Activated T-cell treated with anti-CD3 and anti-CD28 coated beads for 24 hours (primary cell): ENCODE data around the gene ZFR2.

Experiments used
- DNase-seq: peaks from one replicate; pipeline ENCODE4 v3.0.0-alpha.2; 2020; ENCODE audit warnings: low read depth

Gene ZFR2

DNA sequence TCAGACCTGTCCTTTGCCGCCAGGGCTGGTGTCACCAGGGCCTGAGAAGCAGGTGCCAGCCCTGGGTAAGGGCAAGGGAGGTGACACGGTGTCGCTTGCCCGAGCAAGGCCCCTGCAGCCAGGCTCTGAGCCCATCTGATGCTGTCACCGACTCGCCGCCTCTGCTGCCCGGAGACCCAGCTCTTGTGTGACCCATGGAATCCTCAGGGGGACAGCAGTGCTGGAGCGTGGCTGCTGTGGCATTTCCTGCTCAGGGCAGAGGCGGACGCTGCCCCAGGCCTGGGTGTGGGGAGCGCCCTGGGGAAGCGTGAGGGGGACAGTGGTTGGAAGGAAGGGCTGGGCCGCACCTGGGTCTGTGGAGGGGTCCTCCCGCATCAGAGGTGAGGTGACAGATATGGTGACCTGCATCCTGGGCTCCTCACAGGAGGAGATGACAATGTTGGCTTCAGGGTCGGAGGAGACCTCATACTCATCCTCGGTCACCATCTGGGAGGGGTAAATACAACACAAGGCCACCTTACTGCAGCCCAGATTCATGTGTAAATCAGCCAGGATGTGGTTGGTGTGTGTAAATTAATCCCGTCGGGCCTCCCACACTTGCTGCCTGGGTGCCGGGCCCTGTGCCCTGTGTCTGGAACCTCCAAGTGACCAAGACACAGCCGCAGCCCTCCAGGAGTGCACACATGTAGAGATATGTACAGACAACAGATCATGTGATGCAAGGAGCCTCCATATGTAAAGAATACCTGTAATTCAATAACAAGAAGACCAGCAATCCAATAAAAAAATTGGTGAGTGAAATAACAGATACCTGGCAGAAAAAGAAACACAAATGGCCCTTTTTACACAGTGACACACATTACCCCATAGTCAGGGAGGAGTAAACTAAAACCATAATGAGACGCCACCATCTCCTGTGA is 55.1 kb downstream of the ZFR2 start:
- DNase-seq: no peak

DNA sequence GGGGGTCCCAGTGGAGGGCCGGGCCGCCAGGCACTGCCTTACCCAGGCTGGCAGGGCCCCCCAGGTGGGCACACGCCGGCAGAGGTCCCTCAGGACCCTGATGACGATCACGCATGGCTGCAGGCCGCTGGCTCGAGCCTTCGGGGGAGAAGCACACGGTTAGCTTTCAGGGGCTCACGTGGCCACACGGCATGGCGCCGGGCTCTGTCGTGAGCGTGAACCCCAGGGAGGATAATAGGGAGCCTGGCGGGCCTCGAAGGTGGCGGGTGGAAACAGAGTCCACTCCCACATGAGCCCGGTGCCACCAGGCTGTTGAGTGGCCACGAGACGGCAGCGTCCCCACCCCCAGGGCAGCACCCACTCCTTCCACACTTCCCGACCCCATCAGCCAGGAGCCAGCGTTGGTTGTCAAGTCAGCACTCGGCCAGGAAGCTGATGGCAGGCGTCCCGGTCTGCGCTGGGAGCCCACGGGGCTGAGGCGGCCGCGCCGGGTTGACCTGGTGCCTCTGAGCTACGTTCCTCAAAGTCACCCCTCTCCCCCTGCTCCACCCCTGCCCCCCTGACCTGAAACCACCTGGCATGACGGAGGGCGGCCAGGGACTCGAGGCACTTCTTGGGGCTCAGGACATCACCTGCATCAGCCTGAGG is 58.0 kb downstream of the ZFR2 start:
- no peak for DNase-seq

DNA sequence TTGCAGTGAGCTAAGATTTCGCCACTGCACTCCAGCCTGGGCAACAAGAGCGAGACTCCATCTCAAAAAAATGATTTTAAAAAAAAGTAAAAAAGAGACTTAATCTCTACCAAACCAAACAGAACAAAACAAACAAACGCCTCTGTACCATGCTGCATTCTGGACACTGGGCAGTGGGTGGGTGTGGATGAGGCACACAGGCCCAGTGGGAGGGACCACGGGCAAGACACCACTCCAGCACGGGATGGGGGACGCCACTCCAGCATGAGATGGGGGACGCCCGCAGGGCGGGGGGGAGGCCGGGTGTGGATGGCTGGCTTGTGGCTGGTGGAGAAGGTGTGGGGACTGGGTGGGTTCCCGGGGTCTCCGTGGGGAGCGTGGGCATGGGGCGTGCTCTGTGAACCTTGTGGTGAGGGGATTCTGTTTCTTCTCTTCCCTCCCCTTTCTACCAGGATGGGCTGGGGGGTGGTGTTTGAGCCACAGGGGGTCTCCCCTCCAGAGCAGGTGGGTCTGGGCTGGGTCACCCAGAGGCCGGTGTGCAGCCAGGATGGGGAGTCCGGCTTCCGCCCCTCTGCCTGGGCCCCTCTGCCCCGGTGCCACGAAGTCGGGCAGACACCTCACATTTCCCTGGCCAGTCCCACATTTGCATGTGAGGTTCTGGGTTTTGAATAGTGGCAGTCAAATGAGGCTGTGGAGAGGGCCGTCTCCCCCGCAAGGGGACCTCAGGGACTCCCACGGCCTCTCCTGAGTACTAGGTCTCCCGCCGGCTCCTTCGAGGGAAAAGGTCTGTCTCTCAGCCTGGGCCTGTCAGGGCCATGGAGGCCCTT is 58.7 kb downstream of the ZFR2 start:
- DNase-seq: no peak

- no peak for DNase-seq
These were observed 60.3 kb downstream of the ZFR2 start for GRCh38 chr19:3808420-3809143.

- DNase-seq: no peak
These were observed 61.1 kb downstream of the ZFR2 start for GRCh38 chr19:3807574-3808354.

DNA sequence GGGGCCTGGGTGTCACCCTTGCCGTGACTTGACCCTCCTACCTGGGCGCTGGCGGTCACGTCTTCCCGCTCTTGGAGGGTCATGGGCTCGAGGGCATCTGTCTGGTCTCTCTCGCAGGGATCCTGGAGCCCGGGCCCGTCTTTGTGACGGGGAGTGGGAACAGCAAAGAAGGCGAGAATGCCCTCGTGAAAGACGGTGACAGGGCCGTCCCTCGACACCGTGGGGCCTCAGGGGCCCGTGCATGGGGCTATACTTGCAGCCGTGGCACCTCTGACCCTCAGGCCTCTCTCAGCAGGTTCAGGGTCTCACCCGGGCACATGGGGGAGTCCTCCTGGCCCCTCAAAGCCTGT is 61.7 kb downstream of the ZFR2 start:
- DNase-seq: no peak

- no peak for DNase-seq
These were observed 63.0 kb downstream of the ZFR2 start for GRCh38 chr19:3805859-3806258.

- no peak for DNase-seq
These were observed 64.4 kb downstream of the ZFR2 start for GRCh38 chr19:3804429-3804828.

DNA sequence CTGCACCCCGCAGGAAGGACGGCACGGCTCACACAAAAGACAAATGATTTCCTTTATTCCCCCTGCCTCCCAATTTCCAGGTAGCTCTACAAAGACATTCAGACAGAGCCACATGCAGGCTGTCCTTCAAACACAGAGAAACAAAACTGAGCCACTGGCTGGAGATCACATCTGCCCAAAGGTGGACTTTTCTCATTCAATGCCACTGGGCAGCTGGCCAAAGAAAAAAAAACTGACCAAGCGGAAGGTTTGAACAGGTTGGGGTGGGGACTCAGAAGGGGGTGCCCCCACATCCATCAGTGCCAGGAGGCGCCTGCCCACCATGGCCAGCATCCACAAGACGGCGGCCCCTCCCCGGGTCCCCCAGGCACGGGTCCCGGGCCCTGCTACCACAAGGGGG is 64.9 kb downstream of the ZFR2 start:
- no peak for DNase-seq

- DNase-seq: no peak
These were observed 65.5 kb downstream of the ZFR2 start for GRCh38 chr19:3803114-3803888.

DNA sequence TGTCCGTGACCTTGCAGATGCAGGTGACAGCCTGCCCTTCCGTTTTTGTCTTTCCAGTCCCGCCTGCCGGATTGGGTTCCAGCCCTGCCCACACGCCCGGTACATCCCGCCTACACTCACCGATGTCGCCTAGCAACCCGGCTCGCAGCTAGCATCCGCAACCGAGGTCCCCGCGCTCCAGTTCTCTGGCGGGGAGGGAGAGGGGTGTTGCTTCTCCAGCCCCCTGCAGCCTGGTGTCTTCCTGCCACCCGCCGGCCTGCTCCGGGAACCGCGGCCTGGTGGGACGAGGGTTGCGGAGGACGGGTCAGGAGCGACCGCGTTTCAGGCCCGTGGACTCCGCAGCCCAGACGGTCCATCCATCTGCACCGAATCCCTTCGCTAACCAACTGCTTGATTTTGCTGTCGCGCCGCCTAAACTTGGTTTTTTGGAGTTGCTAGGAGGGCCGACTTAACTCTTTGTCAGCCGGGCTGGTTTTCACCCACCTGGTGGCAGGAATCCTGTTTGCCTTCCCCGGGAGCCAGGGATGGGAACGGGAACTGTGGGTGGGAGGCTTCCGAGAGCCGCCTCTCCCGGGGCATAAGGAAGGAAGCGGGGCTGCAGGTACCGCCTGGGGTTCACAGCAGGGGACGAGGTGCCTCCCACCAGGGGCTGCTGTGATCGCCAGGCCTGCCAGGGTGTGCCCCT is 67.3 kb downstream of the ZFR2 start:
- no peak for DNase-seq

GRCh38 chr19:3800996-3801395 is 67.8 kb downstream of the ZFR2 start:
- DNase-seq: no peak

GRCh38 chr19:3798137-3798536 is 70.7 kb downstream of the ZFR2 start:
- no peak for DNase-seq

- no peak for DNase-seq
These were observed 72.5 kb downstream of the ZFR2 start for GRCh38 chr19:3796358-3796757.

DNA sequence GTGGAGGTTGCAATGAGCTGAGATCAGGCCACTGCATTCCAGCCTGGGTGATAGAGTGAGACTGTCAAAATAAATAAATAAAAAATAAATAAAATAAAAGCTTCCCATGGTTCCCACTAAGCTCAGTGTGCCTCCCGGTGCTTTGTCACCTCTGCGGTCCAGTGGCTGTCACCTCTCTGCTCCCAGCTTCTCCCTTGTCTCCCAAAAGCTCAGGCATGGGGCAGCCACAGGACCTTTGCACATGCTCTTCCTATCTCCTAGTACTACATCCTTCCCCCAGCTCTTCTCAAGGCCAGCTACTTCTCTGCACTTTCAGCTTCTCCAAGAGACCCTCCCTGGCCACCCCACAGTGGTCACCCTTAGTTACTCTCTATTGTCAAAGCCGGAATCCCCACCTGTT is 75.0 kb downstream of the ZFR2 start:
- no peak for DNase-seq

- no peak for DNase-seq
These were observed 76.7 kb downstream of the ZFR2 start for GRCh38 chr19:3792114-3792513.

GRCh38 chr19:3790941-3791340 is 77.9 kb downstream of the ZFR2 start:
- DNase-seq: no peak

- no peak for DNase-seq
These were observed 78.6 kb downstream of the ZFR2 start for GRCh38 chr19:3790209-3790734.

DNA sequence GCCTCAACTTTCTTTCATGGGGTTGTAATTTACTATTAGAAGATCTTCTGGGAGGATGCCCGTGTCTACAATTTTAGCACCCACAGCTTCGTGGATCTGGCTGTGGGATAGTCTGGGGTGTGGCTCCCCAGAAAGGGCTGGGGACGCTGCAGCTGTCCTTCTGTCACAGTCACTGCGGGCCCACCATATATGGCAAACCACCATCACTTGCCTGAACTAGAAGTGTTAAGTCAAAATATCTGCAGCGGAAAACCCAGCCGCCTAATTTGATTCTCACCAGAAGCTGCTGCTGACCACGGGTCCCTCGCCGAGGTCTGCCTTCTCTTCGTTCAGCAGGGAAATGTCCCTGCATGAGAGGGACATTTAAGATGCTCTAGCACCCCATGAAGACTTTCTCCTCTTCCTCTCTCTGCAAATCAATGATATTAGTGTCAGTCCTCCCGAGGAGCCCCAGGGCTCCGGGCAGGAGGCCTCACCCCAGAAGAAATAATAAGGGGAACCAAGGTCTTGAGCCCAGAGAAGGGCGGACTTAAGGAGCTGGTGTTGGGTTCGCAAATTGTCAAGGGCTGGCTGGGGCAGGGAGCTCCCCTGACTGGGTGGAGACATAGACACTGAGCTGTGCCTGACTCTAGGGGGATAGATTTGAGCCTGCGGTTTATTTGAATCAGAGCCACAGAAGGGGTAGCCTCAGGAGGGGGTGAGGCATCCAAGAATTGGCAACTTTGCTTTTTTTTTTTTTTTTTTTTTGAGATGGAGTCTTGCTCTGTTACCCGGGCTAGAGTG is 79.7 kb downstream of the ZFR2 start:
- DNase-seq: no peak
